Activated CD4-positive, alpha-beta T cell treated with anti-CD3 and anti-CD28 coated beads, Interleukin-2, amount 50 U/mL, for 24 hours (primary cell): ENCODE results near the gene PAX5.

Experiments used
- DNase-seq, 2 donors: peaks; one replicate each; pipeline ENCODE4 v3.0.0-alpha.2; 2020; ENCODE audit warnings: low read depth in 1 of 2, low spot score in 1 of 2

PAX5 gene

DNA sequence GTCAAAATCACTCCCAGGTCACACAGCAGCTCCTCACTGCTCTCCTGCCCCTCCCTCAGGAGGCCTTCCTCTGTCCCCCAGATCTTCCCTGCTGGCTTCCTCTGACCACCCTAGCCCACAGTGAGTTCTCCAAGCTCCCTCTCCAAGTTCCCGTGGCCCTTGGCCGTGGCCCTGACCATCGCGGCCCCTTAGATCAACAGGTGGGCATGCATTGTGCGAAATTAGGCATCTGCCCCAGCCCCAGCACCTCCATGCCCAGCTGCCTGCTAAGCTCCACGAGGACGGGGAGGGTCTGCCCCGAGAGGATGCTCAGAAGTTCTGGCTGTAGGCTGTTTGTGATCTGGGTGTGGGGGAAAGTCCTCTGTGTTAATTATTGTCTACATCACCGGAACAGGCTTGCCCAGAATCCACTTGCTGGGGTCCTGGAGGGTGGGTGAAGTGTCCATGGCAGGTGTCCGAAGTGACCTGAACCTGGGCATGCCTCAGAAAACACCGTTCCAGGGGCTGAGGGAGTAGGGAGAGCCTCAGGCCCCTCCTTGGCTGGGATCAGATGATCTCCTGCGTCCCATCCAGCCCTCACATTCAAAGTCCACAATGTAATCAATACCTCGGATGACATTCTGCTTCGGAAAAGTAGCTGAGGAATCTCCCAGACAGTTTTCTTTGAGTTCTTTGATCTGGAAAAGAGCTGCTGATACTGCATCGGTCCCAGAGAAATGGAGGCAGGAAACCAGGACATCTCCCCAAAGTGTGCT lies 194.8 kb downstream of the PAX5 start:
- DNase-seq = no peak

- no peak for DNase-seq
Measured at GRCh38 chr9:36837431-36838405, 196.3 kb downstream of the PAX5 start.

GRCh38 chr9:36836486-36836885 lies 197.6 kb downstream of the PAX5 start:
- no peak for DNase-seq

DNA sequence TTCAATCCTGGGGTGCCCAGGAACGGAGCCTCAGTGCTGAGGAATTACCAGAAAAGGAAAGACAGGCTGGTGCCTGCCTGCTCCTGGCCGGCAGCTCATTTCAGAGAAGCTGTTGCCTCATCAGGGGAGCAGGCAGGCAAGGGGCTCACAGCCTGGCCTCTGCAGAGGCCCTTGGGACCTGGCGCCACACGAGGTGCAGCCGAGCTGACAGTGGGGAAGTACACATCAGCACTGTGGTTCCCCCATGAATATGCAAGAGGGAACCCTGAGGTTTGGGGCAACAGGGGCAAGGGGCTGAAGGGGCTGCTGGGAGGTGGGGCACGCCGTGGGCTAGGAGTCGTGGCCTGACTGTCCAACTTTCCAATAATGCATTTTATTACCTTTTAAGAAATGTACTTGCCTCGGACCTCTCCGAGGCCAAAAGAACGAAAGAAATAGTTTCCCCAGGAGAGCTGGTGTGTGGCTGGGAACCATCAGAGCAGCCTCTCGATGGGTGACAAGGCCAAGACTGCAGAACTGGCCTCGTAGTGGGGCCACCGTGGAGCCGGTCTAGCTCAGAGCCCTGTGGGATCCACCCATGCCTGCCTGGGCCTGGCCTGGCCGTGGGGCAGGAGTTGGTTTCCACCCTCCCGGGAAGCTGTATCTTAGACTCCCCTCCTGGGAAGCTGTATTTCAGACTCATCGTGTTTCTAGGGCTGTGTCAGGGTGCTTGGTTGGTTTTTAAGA lies 198.6 kb downstream of the PAX5 start:
- no peak for DNase-seq

DNA sequence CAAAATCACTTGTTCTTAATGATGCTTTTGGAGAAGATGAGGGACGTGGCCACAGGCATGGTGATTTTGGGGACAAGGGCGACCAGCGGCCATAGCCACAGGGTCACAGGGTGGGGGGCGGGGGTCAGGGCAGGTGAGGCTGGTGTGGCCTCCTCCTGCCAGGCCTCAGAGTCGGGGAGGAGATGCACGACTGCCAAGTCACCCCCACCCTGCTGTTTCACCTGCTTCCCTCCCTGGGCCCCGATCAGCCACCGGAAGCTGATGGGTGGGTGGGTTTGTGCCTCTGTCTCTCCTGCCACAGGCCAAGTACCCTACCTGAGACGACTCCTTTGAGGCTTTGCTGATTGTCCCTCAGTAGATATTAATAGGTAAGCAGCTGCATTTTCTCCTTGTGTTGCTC lies 199.3 kb downstream of the PAX5 start:
- no peak for DNase-seq

GRCh38 chr9:36833954-36834353 lies 200.1 kb downstream of the PAX5 start:
- DNase-seq = no peak

GRCh38 chr9:36832164-36832795 lies 201.8 kb downstream of the PAX5 start:
- no peak for DNase-seq

DNA sequence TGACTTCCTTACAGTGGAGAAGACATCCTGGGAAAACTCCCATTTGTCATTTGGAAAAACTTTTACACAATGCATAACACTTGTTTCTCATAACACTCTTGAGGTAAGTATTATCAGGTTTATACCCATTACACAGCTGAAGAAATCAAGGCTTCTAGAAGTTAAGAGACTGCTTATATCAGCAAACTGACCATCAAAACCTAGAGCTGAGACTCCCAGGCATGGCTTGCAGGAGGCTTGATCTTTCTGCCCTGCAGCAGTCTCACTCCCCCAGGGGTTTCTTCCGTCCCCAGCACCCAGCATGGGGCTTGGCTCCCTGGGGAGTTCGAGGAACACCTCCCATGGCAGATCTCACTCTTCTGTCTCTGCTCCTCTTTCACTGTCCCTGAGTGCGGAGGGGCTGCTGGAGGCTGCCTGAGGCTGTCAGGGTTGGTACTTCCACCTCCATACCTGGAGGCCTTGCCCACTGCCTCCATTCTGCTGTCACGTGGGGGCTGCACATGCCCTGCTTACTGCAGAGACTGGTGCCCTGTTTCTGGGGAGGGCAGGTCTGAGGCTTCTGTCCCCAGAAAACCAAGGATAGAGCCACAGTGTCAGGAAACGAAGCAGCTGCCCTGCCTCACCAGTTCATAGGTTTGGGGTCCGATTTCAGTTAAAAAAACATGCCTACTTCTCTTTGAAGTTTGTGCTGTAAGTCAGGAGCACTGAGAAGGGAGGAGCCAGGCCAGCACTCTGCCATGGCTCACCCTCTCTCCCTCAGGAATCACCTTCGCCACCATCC lies 202.5 kb downstream of the PAX5 start:
- DNase-seq = no peak

DNA sequence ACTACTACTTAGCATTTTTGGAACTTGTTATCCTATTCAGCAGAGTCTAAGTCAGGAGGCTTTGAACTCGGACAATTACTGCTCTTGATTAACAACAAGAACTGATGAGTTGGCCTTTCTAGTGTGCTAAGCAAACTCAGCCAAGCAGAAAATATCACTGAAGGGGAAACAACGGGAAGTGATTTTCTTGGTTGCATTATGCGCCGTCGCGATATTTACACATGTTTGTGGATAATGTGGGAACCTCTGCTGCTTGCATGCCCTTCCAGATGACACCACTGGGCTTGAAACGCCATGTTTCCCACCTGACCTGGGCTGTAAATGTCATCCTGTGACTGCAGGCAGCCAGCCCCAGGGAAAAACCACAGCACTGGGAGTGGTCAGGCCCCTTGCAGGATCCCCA lies 205.5 kb downstream of the PAX5 start:
- no peak for DNase-seq

- DNase-seq = no peak
Measured at GRCh38 chr9:36827593-36827992, 206.5 kb downstream of the PAX5 start.

DNA sequence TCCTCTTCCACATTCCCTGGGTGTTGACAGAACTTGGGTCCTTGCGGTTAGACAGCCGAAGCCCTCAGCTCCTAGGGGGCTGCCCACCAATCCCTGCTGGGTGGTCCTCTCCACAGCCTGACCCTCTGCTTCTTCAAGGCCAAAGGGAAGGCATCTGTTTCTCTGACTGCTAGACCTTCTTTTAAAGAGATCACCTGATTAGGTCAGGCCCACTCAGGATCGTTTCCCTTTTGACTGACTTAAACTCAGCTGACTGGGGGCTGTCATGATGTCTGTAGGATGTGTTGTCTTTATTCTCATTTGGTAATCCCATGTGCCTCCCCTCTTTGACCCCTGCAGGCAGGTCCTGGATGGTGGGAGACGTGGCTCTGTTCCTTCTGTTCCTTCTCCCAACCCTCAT lies 207.5 kb downstream of the PAX5 start:
- no peak for DNase-seq

DNA sequence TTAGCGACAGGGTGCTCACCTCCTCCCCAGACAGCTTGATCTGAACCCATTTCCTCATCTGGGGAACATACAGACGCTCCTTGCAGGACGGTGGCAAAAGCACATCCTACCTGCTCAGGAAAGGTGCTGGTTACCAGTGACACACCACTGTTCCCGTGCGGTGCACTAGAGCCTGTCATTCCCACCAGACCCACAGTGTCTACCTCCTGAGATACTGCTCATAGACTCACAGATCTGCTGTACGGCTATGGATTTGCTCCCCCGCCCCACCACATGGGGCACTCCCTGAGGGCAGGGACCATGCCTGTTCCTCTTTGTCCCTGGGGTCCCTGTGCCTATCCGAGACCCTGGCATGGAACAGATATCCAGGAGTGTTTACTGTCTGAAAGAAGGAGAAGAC lies 208.9 kb downstream of the PAX5 start:
- DNase-seq = no peak

GRCh38 chr9:36823934-36824333 lies 210.1 kb downstream of the PAX5 start:
- no peak for DNase-seq

DNA sequence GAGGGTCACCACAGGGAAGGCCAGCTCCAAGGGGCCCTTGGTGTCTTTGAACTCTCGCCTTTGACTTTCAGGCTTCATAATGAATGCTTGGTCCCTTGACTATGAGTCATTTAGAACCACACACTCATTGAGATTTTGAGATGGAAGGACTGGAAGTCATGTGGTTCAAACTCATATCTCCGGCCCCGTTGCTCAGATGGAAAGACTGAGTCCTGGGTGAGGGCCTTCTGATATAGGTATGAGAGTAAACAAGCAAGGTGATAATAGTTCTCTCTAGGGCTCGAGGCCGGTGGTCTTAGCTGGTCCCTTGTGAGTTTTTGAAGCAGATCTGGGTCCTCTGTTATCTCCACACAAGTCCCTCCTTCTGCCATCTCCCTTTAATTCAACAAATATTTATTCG lies 210.6 kb downstream of the PAX5 start:
- DNase-seq = no peak

- DNase-seq = no peak
Measured at GRCh38 chr9:36822201-36822600, 211.9 kb downstream of the PAX5 start.

DNA sequence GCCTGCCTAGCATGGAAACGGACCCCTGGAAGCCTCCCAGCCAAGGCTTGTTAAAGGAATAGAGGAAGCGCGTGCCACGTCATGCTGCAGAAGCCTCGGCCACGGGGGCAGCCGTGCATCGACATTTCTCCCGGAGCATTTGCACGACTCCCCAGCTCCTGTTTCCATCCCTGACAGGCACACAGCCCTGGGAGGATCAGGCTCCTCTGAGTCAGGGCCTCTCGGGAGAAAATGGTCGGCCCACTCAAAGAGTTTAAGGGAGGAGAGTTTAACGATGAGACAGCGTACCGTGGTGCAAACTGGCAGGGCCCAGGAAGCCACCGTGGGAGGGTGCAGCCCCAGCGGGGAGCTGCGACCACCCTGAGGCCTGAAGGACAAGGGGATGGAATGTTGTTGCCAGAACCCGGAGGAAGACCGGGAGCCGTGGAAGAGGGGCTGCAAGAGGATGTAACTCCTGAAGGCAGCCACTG lies 213.6 kb downstream of the PAX5 start:
- DNase-seq = no peak

- DNase-seq = no peak
Measured at GRCh38 chr9:36818965-36819870, 214.8 kb downstream of the PAX5 start.

DNA sequence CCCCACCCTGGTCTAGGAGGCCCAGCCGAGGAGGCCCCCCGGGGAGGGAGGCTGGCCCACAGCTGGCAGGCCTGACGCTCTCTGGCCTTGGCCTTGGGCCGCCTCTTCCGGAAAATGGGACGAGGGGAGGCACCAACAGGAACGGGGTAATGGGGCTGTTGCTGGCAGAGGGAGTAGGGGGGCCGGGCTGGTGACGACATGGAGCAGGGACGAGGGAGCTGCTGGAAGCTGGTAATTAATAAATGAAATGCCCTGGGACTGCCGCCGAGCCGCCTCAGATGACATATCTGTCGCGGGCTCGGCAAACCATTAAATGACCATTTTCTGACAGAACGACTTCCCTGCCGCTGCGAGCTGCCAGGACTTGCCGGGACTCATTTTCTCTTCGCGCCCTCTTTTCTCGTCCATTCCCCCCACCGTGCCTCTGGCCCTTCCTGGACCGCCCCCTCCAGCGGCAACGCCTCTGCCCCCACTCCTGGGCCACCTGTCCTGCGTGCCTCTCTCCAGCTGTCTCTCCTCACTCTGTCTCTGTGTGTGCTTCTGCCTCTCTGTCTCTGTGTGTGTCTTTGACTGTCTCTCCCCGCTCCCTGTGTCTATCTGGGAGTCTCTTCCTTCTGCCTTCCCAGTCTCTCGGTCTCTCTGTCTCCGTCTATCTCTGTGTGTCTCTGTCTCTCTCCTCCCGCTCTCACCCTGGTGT lies 215.7 kb downstream of the PAX5 start:
- no peak for DNase-seq
